Esophagus squamous epithelium (tissue), 4 donors: ENCODE results near the gene PFDN1.

ENCODE experiments used
- POLR2A ChIP-seq, 4 donors: fragments of 450-650 bp; IDR thresholded peaks; one replicate each; pipeline ENCODE4 v1.6.1; 2017; ENCODE audit warnings: antibody characterized with exemption in 4 of 4, mild to moderate bottlenecking in 4 of 4, moderate library complexity in 3 of 4
- TF ChIP-seq, protein P1 (sequence below), 6 experiments: fragments of 450-650 bp in 4 of 6; fragments of 200-600 bp in 2 of 6; sonication (generic) in 2 of 6; IDR thresholded peaks; one replicate each; pipeline ENCODE4 v1.5.1; 2016 to 2019; ENCODE audit warnings: antibody characterized with exemption in 6 of 6, mild to moderate bottlenecking in 4 of 6, moderate library complexity in 4 of 6

GRCh38 chr5:140259500-140259899 lies 43.4 kb downstream of the PFDN1 start:
- TF ChIP-seq, protein P1, sequence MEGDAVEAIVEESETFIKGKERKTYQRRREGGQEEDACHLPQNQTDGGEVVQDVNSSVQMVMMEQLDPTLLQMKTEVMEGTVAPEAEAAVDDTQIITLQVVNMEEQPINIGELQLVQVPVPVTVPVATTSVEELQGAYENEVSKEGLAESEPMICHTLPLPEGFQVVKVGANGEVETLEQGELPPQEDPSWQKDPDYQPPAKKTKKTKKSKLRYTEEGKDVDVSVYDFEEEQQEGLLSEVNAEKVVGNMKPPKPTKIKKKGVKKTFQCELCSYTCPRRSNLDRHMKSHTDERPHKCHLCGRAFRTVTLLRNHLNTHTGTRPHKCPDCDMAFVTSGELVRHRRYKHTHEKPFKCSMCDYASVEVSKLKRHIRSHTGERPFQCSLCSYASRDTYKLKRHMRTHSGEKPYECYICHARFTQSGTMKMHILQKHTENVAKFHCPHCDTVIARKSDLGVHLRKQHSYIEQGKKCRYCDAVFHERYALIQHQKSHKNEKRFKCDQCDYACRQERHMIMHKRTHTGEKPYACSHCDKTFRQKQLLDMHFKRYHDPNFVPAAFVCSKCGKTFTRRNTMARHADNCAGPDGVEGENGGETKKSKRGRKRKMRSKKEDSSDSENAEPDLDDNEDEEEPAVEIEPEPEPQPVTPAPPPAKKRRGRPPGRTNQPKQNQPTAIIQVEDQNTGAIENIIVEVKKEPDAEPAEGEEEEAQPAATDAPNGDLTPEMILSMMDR (IDR thresholded peaks at IDR 0.05): no peak
- TF ChIP-seq POLR2A (IDR thresholded peaks at IDR 0.05): no peak
